K562 (cell line): Measurements from ENCODE around the gene TMPRSS5. TPM values are rescaled to one million over a fixed set of nuclear protein-coding genes. Genes with fewer than 3 reads are reported as not detected.
A peak's percentile ranks its signal among the peaks of the same experiment; 100 is the strongest.

ENCODE experiments used
- ELF1 ChIP-seq: fragments of 200-800 bp; sonication (Bioruptor generic); IDR thresholded peaks from 2 replicates; pipeline ENCODE4 v1.6.1; 2016; ENCODE audit warnings: missing genetic modification characterization, missing compliant biosample characterization
- ETV1 ChIP-seq: fragments of 450-650 bp; conservative IDR thresholded peaks from 2 replicates; pipeline ENCODE4 v1.6.1; 2016; ENCODE audit warnings: missing genetic modification characterization, control low read depth, low read depth, missing compliant biosample characterization
- GATA2 ChIP-seq: sonication (generic); formaldehyde crosslinking; IDR thresholded peaks from 2 replicates; pipeline ENCODE4 v1.4.0; 2020; ENCODE audit warnings: mild to moderate bottlenecking, missing genetic modification reagents
- MBD1 ChIP-seq: fragments of 250-450 bp; sonication (Bioruptor Pico); IDR thresholded peaks from 2 replicates; pipeline ENCODE4 v1.8.0; 2022; ENCODE audit warnings: inconsistent platforms
- RCOR1 ChIP-seq, 2 experiments: IDR thresholded peaks; 2 replicates each; pipeline ENCODE4 v1.6.1; 2012; ENCODE audit warnings: low read depth in 2 of 2, low read length in 2 of 2, borderline replicate concordance in 1 of 2, improper control_type of control experiment in 1 of 2
- TCF3 ChIP-seq: sonication (generic); formaldehyde crosslinking; IDR thresholded peaks from 2 replicates; pipeline ENCODE4 v1.4.0; 2020; ENCODE audit warnings: mild to moderate bottlenecking, missing genetic modification reagents
- TFAP4 ChIP-seq: sonication (generic); formaldehyde crosslinking; IDR thresholded peaks from 2 replicates; pipeline ENCODE4 v1.8.0; 2022; ENCODE audit warnings: missing genetic modification reagents, mild to moderate bottlenecking, moderate library complexity, borderline replicate concordance
- ZNF263 ChIP-seq: sonication (generic); formaldehyde crosslinking; IDR thresholded peaks from 2 replicates; pipeline ENCODE4 v1.8.0; 2022; ENCODE audit warnings: mild to moderate bottlenecking, missing genetic modification reagents, borderline replicate concordance
- ZNF740 ChIP-seq, 3 experiments: fragments of 200-800 bp in 1 of 3; sonication (Bioruptor generic) in 1 of 3; sonication (generic) in 1 of 3; formaldehyde crosslinking in 1 of 3; IDR thresholded peaks; 2 replicates each; pipeline versions ENCODE4 v1.6.1 to v1.8.0; 2016 to 2022; ENCODE audit warnings: mild to moderate bottlenecking in 2 of 3, missing compliant biosample characterization in 2 of 3, missing genetic modification characterization in 2 of 3, missing genetic modification reagents in 1 of 3
- polyA plus RNA-seq, 8 experiments: library from polyadenylated mRNA; depleted of rRNA in 4 of 8; stranded (reverse) in 5 of 8; unstranded in 3 of 8; fragments of >200 nt; fragmentation: Nextera tagmentation in 2 of 8; fragmentation: Illumina TruSeq in 1 of 8; extraction: Ambion mirVana in 2 of 8; extraction: Trizol in 1 of 8; gene quantifications; 2 replicates each; pipeline versions ENCODE4 v1.2.1 to v1.2.3, GENCODE V29; 2011 to 2014; ENCODE audit warnings: inconsistent platforms in 1 of 8, missing spikeins in 1 of 8
- total RNA-seq, 7 experiments: library from RNA; depleted of rRNA in 6 of 7; stranded (reverse); fragments of >200 nt in 6 of 7; fragmentation: Illumina TruSeq in 2 of 7; extraction: Trizol in 2 of 7; gene quantifications; 2 replicates each; pipeline versions ENCODE4 v1.2.1 to v1.2.3, GENCODE V29; 2011 to 2021; ENCODE audit warnings: low replicate concordance in 1 of 7
- TF ChIP-seq, protein P1 (sequence below), 2 experiments: fragments of 450-650 bp; formaldehyde crosslinking in 1 of 2; IDR thresholded peaks; 2 replicates each; pipeline versions ENCODE4 v1.4.0 to v1.6.1; 2014 to 2020; ENCODE audit warnings: mild to moderate bottlenecking in 2 of 2, borderline replicate concordance in 1 of 2, low read depth in 1 of 2
- TF ChIP-seq, protein P2 (sequence below): fragments of 450-650 bp; IDR thresholded peaks from 2 replicates; pipeline ENCODE4 v1.6.1; 2016; ENCODE audit warnings: low read depth, mild to moderate bottlenecking, moderate library complexity

TMPRSS5 gene
- total and polyA plus RNA-seq, 9 of the 15 experiments (the other 6 are each of a cell fraction or from before 2014, with no cell fraction given): 0.07 to 0.49 (median 0.17) TPM; not detected in 1

DNA sequence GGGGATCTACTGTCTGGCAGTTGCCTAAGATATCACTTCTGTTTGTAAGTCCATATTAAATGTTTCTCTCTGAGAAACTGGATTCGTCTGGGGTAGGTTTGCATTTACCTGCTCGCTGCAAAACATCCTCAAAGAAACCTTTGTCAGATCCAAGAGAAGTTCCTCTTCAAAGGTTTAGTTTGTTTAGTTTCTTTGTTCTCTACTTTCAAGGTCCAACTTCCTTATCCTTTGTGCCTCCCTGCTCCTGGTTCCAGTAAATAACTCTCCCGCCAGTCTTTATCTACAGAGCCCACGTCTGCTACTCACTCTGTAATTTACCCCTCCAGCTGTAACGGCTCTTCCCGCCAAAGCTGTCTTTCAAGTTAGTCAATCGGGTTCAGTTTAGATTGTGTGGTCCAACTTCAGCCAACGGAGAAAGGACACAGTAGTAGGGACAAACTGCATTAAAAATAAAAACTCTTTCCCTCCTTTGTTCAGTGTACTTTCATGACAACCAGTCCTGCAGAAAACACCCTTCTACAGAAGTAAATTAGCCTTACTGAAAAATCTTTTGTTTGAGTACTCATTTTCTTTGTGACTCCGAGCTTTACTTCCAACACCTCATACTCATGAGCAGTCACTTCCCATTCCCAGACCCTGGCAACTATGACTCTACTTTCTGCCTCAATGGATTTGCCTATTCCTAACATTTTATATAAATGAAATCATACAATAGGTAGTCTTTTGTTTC is 41.0 kb downstream of the TMPRSS5 start (continued):
- TF ChIP-seq TFAP4 (peak; percentile 93), ETV1 (peak; percentile 36; the same call in 1 of the 2 replicates), ELF1 (tag) (peak; percentile 39; the same call in 1 of the 2 replicates), MBD1 (CRISPR knock-in tag) (no peak), ZNF740 (CRISPR knock-in tag; IDR thresholded peaks at IDR 0.05) (no peak), ZNF740 (tag; IDR thresholded peaks at IDR 0.05) (0 out of 4 replicates have a peak, but pooled peaks of 1 of the 2 experiments have one; percentile 25), RCOR1 (IDR thresholded peaks at IDR 0.05; ENCODE audit: borderline replicate concordance in 1 of 2, low read depth in 2 of 2, low read length in 2 of 2) (peak in 1 of 2 experiments; percentile 79; a peak in 2 of 4 replicates), ZNF263 (CRISPR knock-in tag) (no peak), TCF3 (CRISPR knock-in tag) (peak; percentile 94), GATA2 (peak; percentile 69; the same call in 1 of the 2 replicates)
- TF ChIP-seq, protein P1, sequence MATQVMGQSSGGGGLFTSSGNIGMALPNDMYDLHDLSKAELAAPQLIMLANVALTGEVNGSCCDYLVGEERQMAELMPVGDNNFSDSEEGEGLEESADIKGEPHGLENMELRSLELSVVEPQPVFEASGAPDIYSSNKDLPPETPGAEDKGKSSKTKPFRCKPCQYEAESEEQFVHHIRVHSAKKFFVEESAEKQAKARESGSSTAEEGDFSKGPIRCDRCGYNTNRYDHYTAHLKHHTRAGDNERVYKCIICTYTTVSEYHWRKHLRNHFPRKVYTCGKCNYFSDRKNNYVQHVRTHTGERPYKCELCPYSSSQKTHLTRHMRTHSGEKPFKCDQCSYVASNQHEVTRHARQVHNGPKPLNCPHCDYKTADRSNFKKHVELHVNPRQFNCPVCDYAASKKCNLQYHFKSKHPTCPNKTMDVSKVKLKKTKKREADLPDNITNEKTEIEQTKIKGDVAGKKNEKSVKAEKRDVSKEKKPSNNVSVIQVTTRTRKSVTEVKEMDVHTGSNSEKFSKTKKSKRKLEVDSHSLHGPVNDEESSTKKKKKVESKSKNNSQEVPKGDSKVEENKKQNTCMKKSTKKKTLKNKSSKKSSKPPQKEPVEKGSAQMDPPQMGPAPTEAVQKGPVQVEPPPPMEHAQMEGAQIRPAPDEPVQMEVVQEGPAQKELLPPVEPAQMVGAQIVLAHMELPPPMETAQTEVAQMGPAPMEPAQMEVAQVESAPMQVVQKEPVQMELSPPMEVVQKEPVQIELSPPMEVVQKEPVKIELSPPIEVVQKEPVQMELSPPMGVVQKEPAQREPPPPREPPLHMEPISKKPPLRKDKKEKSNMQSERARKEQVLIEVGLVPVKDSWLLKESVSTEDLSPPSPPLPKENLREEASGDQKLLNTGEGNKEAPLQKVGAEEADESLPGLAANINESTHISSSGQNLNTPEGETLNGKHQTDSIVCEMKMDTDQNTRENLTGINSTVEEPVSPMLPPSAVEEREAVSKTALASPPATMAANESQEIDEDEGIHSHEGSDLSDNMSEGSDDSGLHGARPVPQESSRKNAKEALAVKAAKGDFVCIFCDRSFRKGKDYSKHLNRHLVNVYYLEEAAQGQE (IDR thresholded peaks at IDR 0.05; ENCODE audit: borderline replicate concordance): peak; percentile 10; the same call in 1 of the 2 replicates
- TF ChIP-seq, protein P1 (CRISPR knock-in tag; IDR thresholded peaks at IDR 0.05; ENCODE audit: low read depth): no peak
- TF ChIP-seq, protein P2, sequence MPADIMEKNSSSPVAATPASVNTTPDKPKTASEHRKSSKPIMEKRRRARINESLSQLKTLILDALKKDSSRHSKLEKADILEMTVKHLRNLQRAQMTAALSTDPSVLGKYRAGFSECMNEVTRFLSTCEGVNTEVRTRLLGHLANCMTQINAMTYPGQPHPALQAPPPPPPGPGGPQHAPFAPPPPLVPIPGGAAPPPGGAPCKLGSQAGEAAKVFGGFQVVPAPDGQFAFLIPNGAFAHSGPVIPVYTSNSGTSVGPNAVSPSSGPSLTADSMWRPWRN: 0 out of 2 replicates have a peak, but pooled peaks have one; percentile 6
